GM18861 (cell line): Measurements from ENCODE around the gene PDGFC.
"Not testable (repeated sequence)": the region's sequence is repeated elsewhere in the genome, so short reads cannot be mapped to it uniquely, and the experiment has no call there.

ENCODE experiments used
- ATAC-seq: cut with Tn5 transposase; IDR thresholded peaks from one replicate; pipeline ENCODE4 v1.9.1; 2021; ENCODE audit not compliant: unreplicated experiment

Gene PDGFC

GRCh38 chr4:156953001-156953400 is 18.6 kb downstream of the PDGFC start:
- ATAC-seq, result no peak

- ATAC-seq, result no peak
These were observed 19.4 kb downstream of the PDGFC start for GRCh38 chr4:156952078-156952759.

- no peak for ATAC-seq
These were observed 20.7 kb downstream of the PDGFC start for GRCh38 chr4:156950948-156951347.

GRCh38 chr4:156950090-156950489 is 21.5 kb downstream of the PDGFC start:
- no peak for ATAC-seq

- no peak for ATAC-seq
These were observed 22.2 kb downstream of the PDGFC start for GRCh38 chr4:156949373-156949814.

DNA sequence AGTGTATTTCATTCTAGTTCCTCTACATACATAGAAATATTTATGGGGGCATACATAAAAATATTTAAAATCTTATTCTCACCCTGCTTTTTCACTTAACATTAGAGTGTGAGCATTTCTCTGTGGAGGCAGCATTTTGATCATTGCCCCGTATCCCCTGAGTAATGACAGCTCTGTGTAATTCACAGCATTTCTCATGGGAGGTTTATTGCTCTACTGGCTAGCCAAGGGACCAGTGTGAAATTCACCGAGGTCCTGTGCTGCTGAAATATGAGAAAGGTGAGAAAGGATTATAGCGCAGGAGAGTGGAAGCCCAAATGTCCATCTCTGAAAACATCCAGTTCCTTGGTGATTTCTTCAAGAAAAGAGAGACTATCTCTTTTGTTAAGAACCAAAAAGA is 22.9 kb downstream of the PDGFC start:
- ATAC-seq, result no peak

GRCh38 chr4:156948133-156948532 is 23.5 kb downstream of the PDGFC start:
- no peak for ATAC-seq

GRCh38 chr4:156946516-156947424 is 24.8 kb downstream of the PDGFC start:
- ATAC-seq, result no peak

- ATAC-seq, result no peak
These were observed 26.1 kb downstream of the PDGFC start for GRCh38 chr4:156945532-156945931.

GRCh38 chr4:156942991-156943390 is 28.6 kb downstream of the PDGFC start:
- no peak for ATAC-seq

- ATAC-seq, result no peak
These were observed 29.6 kb downstream of the PDGFC start for GRCh38 chr4:156941940-156942548.

GRCh38 chr4:156939801-156940200 is 31.8 kb downstream of the PDGFC start:
- ATAC-seq, result no peak

GRCh38 chr4:156939139-156939538 is 32.5 kb downstream of the PDGFC start:
- no peak for ATAC-seq

DNA sequence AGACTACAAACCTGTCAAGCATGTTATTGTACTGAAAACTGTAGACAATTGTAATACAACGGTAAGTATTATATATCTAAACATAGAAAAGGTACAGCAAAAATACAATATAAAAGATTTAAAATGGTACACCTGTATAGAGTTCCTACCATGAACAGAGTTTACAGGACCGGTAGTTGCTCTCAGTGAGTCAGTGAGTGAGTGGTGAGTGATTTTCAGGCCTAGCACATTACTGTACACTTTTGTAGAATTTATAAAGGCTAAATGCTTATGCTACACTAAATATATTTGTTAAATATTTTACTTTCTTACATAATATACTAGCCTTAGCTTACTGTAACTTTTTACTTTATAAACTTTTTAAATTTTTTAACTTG is 37.4 kb downstream of the PDGFC start:
- no peak for ATAC-seq

DNA sequence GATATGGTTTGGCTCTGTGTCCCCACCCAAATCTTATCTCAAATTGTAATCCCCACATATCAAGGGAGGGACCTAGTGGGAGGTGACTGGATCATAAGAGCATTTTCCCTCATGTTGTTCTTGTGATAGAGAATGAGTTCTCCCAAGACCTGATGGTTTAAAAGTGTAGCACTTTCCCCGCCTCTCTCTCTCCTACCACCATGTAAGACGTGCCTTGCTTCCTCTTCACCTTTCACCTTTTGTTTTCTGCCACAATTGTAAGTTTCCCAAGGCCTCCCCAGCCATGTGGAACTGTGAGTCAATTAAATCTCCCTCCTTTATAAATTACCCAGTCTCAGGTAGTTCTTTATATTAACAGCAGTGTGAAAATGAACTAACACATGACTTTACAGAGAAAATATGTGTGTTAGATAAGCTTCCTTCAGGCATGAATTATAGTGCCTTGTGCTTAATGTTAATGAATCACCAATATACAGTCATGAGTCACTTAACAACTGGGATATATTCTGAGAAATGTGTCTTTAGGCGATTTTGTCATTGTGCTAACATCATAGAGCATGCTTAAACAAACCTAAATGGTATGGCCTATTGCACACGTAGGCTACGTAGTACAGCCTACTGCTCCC is 37.9 kb downstream of the PDGFC start:
- ATAC-seq, result no peak

GRCh38 chr4:156932360-156932759 is 39.2 kb downstream of the PDGFC start:
- not testable (repeated sequence) for ATAC-seq

GRCh38 chr4:156931267-156931666 is 40.3 kb downstream of the PDGFC start:
- no peak for ATAC-seq

GRCh38 chr4:156929386-156930105 is 42.1 kb downstream of the PDGFC start:
- ATAC-seq, result no peak

- ATAC-seq, result no peak
These were observed 46.8 kb downstream of the PDGFC start for GRCh38 chr4:156924774-156925315.

GRCh38 chr4:156923525-156923924 is 48.1 kb downstream of the PDGFC start:
- ATAC-seq, result no peak
